Measurements from ENCODE around the gene CHAC1. TPM values are rescaled to one million over a fixed set of nuclear protein-coding genes. Genes with fewer than 3 reads are reported as not detected.

CHAC1 gene
- total RNA-seq, 2 experiments from 2014 or later, result 0.42 to 0.47 TPM

DNA sequence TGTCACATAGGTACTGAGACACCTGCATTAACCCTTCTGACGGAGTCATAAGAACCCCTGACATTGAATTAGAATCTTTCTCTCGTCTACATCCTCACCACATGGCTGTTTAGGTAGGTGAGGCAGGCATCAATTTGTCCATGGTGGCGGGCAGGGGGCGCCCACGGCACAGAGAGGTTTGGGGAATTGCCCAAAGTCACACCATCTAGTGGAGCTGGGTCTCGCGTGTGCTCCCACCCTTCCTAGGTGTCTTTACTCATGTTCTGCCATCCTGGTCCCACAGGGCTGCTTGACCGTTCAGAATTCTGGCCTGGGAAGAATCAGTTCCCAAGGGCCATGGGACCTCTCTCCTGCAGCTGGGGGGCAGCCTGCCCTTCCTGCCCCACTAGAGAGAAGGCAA, 38.8 kb upstream of the CHAC1 start:
- Histone ChIP-seq H3K27ac (ENCODE audit: low read depth in 1 of 2, low read length in 2 of 2) (no peak overlapping the region), H3K36me3 (ENCODE audit: insufficient read depth, low read length) (no peaks in the 10 kb centered on the region), H3K4me1 (ENCODE audit: insufficient read depth, low read length) (no peaks in the 10 kb centered on the region), H3K4me3 (ENCODE audit: low read length) (no peak overlapping the region), H3K27me3 (ENCODE audit: control insufficient read depth in 1 of 2, insufficient read depth in 2 of 2, low read length in 2 of 2) (no peaks in the 10 kb centered on the region), H3K9me3 (ENCODE audit: control insufficient read depth in 1 of 2, insufficient read depth in 1 of 2, low read length in 2 of 2) (no peaks in the 10 kb centered on the region)
- Mint-ChIP-seq H3K36me3 (ENCODE audit: low read depth) (no peaks in the 10 kb centered on the region), H3K9me3 (no peaks in the 10 kb centered on the region), H3K27me3 (no peaks in the 10 kb centered on the region), H3K27ac (no peak overlapping the region), H3K4me3 (no peak overlapping the region), H3K4me1 (ENCODE audit: low read depth) (no peaks in the 10 kb centered on the region)
- TF ChIP-seq CTCF (IDR thresholded peaks at IDR 0.05), result no peak
- intact Hi-C loops (cut with DNase I, micrococcal nuclease), result no loop called here
- POLR2A ChIA-PET, result no interaction called here
- CTCF ChIA-PET, result interaction anchor here (1.0 kb wide), 1 partner anchor 10 kb away, joined by 3 read pairs; no protein-coding TSS in a partner anchor
- no peak for DNase-seq
- no peak for ATAC-seq (ENCODE audit: poor library complexity)

DNA sequence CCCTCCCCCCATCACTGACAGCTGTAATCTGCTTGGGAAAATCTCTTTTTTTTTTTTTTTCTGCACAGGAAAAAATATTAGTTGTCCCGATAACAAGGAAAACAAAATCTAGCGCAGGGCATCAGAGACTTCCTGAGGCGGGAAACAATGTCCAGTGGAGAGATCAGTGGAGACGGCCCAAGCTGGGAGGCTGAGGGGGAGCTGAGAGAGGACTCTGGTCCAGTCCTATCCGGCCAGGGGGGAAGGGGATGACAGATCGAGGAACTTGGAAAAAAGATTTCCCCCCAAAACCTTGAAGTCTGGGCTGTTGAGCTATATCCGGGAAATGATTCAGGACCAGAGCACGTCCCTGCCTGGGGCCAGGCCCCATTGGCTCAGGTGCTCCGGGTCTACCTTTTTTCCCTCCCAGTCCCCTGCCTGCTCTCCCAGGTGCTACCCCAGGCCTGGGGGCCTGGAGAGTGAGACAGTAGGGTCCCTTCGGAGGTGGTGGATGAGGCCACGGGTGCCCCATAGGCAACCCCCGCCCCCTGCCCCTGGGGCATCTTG, 38.1 kb upstream of the CHAC1 start:
- intact Hi-C loops (cut with DNase I, micrococcal nuclease), result no loop called here
- Histone ChIP-seq H3K27me3 (ENCODE audit: control insufficient read depth in 1 of 2, insufficient read depth in 2 of 2, low read length in 2 of 2) (no peaks in the 10 kb centered on the region), H3K9me3 (ENCODE audit: control insufficient read depth in 1 of 2, insufficient read depth in 1 of 2, low read length in 2 of 2) (no peaks in the 10 kb centered on the region), H3K4me1 (ENCODE audit: insufficient read depth, low read length) (no peaks in the 10 kb centered on the region), H3K27ac (ENCODE audit: low read depth in 1 of 2, low read length in 2 of 2) (no peak overlapping the region), H3K4me3 (ENCODE audit: low read length) (no peak overlapping the region), H3K36me3 (ENCODE audit: insufficient read depth, low read length) (no peaks in the 10 kb centered on the region)
- DNase-seq, result no peak
- no peak for TF ChIP-seq CTCF (IDR thresholded peaks at IDR 0.05)
- POLR2A ChIA-PET, result no interaction called here
- H3K27ac Mint-ChIP-seq, result no peak overlapping the region
- no peak overlapping the region for H3K4me3 Mint-ChIP-seq
- H3K27me3 Mint-ChIP-seq, result no peaks in the 10 kb centered on the region
- H3K36me3 Mint-ChIP-seq (ENCODE audit: low read depth), result no peaks in the 10 kb centered on the region
- H3K4me1 Mint-ChIP-seq (ENCODE audit: low read depth), result no peaks in the 10 kb centered on the region
- H3K9me3 Mint-ChIP-seq, result no peaks in the 10 kb centered on the region
- ATAC-seq (ENCODE audit: poor library complexity), result no peak
- CTCF ChIA-PET, result interaction anchor here (1.0 kb wide), 1 partner anchor 11 kb away, joined by 3 read pairs; no protein-coding TSS in a partner anchor

- Histone ChIP-seq H3K36me3 (ENCODE audit: insufficient read depth, low read length) (no peaks in the 10 kb centered on the region), H3K4me1 (ENCODE audit: insufficient read depth, low read length) (no peaks in the 10 kb centered on the region), H3K27ac (ENCODE audit: low read depth in 1 of 2, low read length in 2 of 2) (no peak overlapping the region), H3K9me3 (ENCODE audit: control insufficient read depth in 1 of 2, insufficient read depth in 1 of 2, low read length in 2 of 2) (no peaks in the 10 kb centered on the region), H3K27me3 (ENCODE audit: control insufficient read depth in 1 of 2, insufficient read depth in 2 of 2, low read length in 2 of 2) (no peaks in the 10 kb centered on the region), H3K4me3 (ENCODE audit: low read length) (no peak overlapping the region)
- H3K9me3 Mint-ChIP-seq, result no peaks in the 10 kb centered on the region
- no peak for ATAC-seq (ENCODE audit: poor library complexity)
- TF ChIP-seq CTCF (IDR thresholded peaks at IDR 0.05), result no peak
- ChIA-PET CTCF (no interaction called here), POLR2A (no interaction called here)
- H3K36me3 Mint-ChIP-seq (ENCODE audit: low read depth), result no peaks in the 10 kb centered on the region
- no peaks in the 10 kb centered on the region for H3K4me1 Mint-ChIP-seq (ENCODE audit: low read depth)
- no peak for DNase-seq
- no peak overlapping the region for H3K27ac Mint-ChIP-seq
- H3K27me3 Mint-ChIP-seq, result no peaks in the 10 kb centered on the region
- H3K4me3 Mint-ChIP-seq, result no peak overlapping the region
- intact Hi-C loops (cut with DNase I, micrococcal nuclease), result no loop called here
Measured at GRCh38 chr15:40915679-40916078, 37.6 kb upstream of the CHAC1 start.

Measured in CD4-positive, alpha-beta T cell (primary cell).